Nucleus accumbens (tissue), 56 donors: Measurements from ENCODE around the gene HORMAD1.
"Not testable (repeated sequence)": the region's sequence is repeated elsewhere in the genome, so short reads cannot be mapped to it uniquely, and the experiment has no call there.

Experiments
- DNase-seq, 56 donors: peaks; one replicate each; lab custom pipeline; 2025; lab: John Stamatoyannopoulos, UW

Gene HORMAD1, protein sequence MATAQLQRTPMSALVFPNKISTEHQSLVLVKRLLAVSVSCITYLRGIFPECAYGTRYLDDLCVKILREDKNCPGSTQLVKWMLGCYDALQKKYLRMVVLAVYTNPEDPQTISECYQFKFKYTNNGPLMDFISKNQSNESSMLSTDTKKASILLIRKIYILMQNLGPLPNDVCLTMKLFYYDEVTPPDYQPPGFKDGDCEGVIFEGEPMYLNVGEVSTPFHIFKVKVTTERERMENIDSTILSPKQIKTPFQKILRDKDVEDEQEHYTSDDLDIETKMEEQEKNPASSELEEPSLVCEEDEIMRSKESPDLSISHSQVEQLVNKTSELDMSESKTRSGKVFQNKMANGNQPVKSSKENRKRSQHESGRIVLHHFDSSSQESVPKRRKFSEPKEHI

DNA sequence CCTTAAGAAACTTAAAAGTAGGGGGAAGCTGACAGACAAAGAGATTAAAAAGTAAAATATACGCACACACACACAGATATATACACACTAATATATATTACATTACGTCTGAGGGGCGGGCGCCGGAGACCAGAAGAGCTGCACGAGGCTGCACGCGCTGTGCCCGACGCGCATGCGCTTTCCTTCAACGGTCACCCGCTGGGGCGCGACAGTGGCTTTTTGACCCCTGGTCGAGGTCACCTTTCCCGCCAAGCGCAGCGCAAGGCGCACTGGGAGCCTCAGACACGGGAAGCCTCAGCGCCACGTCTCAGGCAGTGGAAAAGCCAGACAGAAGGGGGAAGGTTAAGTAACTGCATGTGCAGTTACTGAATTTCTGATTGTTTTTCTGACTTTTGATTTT lies at the start of gene HORMAD1:
Gene HORMAD1 (minus strand): TSS at position 193 of the 400 bp plus-strand sequence. CDS start 1,390 bp downstream, outside the sequence.
- DNase-seq: no peak

DNA sequence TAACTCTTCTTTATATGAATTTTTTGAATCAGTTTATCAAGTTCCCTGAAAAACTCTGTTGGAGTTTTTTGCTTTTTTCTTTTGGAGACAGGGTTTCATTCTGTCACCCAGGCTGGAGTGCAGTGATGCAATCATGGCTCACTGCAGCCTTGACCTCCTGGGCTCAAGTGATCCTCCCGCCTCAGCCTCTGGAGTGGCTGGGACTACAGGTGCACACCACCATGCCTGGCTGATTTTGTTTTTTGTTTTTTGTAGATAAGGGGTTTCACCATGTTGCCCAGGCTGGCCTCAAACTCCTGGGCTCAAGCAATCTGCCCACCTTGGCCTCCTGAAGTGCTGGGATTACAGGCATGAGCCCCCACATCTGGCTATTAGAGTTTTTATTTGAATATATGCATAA lies 47.0 kb upstream of the HORMAD1 start:
- DNase-seq: not testable (repeated sequence)

DNA sequence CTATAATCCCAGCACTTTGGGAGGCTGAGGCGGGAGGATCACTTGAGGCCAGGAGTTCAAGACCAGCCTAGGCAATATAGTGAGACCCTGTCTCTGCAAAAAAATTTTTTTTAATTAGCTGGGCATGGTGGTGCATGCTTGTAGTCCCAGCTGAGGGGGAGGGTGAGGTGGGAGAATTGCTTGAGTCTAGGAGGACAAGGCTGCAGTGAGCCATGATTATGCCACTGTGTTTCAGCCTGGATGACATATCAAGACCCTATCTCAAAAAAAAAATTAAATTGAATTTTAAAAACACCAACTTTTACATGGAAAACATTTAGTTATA lies 45.2 kb upstream of the HORMAD1 start:
- not testable (repeated sequence) for DNase-seq

DNA sequence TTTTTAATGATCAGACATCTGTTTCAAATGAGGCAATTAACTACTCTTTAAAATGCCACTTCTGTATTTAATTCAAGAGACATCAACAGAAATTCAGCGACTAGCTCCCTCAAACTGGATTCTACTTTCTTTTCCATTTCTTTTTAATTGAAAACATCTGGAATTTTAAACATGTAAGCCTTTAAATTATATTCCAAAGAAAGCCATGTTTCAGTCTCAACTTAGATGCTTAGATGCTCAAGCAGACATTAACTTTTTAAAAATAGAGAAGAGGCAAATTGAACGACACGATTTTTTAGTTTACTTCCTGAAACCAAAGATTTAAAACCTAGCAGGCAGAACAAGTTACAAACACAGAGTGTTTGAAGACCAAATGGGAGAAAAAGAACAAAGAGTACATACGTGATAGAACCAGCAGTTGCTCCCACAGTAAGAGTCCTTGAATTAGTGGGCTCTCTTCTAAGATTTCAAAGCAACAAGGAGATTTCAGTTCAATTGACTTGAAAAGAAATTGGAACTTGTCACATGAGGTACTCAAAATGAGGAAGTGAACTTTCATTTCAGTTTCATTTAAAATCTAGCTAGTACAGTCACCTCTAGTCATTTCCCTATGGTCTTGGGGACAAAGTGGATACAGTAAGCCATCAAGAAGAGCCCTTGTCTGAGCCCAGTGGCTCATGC lies 44.7 kb upstream of the HORMAD1 start, which contains the start of gene CTSS:
Gene CTSS (minus strand): TSS at position 483 of the 681 bp plus-strand sequence. CDS start 1,015 bp downstream, outside the sequence.
- no peak for DNase-seq

DNA sequence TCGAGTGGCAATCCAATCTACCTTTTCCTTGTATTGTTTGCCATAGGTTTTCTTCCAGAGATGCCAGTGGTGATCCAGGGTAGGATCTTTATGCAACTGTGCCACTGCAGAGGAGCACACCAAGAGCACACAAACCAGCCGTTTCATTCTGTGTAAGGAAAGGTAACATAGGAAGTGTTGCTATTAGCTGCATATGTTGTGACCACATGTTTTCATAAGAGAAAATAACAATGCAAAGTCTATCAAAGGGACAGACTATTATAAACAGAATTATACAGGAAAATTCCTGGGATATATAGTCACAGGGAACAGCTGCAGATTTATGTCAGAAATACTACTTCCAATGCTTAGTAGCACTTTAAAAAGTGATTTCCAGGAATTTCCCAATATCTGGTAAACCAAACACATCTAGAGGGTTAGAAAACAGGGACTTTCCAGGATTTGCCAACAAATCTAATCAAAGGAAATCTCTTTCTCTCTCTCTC lies 44.0 kb upstream of the HORMAD1 start:
- DNase-seq: no peak

DNA sequence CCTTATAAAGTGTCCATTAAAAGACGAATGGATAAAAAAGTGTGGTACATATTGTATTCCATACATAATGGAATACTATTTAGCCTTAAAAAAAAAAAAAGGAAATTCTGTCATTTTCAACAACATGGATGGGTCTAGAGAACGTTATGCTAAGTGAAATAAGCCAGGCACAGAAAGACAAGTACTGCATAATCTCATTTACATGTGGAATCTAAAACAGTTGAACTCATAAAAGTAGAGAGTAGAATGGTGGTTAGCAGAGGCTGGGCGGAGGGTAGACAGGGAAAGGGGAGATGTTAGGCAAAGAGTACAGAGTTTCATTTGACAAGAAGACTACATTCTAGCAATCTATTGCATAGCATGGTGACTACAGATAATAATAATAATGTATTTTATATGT lies 42.3 kb upstream of the HORMAD1 start:
- no peak for DNase-seq

DNA sequence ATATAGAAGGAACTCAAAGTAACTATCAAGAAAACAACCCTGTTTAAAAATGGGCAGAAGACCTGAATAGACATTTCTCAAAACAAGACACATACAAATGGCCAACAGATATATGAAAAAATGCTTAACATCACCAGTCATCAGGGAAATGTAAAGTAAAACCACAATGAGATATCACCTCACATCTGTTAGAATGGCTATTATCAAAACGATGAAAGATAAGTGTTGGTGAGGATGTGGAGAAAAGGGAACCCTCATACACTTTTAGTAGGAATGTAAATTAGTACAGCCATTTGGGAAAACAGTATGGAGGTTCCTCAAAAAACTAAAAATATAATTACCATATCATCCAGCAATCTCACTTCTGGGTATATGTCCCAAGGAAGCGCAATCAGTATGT lies 41.9 kb upstream of the HORMAD1 start:
- no peak for DNase-seq

DNA sequence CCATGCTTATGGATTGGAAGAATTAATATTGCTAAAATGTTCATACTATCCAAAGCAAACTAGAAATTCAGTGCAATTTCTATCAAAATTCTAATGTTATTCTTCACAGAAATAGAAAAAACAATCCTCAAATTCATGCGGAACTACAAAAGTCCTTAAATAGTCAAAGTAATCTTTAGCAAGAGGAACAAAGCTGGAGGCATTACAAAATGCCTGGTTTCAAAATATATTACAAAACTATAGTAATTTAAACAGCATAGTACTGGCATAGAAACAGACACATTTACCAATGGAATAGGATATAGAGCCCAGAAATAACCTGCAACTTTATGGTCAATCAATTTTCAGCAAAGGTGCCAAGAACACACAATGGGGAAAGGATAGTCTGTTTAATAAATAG lies 41.1 kb upstream of the HORMAD1 start:
- no peak for DNase-seq

DNA sequence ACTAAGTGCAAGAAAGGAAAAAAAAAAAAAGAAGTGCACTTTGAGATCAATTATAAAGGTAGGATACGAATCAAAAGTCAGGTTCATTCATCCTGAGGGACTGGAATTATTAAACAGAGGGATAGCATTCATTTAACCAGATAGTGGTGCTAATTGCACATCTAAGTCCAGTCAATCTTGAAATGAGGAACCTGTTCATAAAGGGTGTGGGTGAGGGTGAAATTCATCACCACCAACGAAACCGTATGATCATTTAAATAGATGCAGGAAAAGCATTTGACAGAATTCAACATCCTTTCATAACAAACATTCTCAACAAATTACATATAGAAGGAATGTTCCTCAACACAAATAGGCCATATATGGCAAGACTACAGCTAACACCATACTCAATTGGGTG lies 39.3 kb upstream of the HORMAD1 start:
- no peak for DNase-seq

DNA sequence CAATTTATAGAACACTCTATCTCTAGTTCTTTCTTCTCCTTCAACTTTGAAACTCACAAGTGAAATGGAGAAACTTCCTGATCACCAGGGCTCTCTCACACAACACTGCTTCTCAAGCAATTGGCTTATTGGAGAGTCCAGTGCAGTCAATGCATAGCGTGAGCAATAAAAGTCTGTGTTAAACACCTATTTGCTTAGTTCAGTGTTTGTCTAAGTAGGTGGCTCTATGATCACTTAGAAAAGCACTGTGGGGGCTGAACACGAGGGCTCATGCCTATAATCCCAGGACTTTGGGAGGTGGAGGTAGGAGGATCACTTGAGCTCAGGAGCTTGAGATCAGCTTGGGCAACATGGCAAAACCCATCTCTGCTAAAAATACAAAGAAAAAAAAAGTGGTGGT lies 32.7 kb upstream of the HORMAD1 start:
- DNase-seq: no peak

DNA sequence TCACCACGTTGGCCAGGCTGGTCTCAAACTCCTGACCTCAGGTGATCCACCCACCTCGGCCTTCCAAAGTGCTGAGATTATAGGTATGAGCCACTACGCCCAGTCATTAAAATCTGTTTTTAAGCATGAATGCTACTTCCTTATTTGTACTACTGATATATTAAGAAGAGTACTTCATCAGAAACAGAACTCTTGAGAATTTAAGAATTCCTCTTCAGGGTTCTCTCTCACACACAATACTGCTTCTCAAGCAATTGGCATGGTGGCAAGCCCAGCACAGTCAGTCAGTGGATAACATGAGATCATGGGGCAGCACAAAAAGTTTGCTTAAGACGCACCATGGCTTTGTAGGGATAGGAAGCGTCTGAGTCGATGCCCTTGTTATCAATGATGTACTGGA lies 30.7 kb upstream of the HORMAD1 start:
- DNase-seq: no peak

DNA sequence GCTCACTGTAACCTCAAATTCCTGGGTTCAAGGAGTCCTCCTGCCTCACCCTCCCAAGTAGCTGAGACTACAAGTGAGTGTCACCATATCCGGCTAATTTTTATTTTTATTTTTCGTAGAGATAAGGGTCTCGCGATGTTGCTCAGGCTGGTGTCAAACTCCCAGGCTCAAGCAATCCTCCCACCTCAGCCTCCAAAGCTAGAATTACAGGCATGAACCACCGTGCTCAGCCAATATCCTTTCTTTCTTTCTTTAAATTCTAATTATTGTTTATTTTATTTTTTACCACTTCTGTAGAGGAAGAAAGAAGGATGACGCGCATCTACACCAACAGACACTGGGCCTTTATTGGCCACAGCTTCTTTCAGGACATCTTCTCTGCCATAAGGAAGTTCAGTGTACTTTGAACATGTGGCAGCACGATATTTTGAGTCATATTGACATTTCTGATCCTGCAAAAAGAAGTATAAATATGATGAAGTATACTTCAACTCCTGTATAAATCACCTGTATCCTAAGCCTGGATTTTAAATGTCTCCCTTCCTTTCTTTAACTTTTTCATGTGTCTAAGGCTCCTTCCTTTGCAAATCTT lies 29.1 kb upstream of the HORMAD1 start:
- no peak for DNase-seq

DNA sequence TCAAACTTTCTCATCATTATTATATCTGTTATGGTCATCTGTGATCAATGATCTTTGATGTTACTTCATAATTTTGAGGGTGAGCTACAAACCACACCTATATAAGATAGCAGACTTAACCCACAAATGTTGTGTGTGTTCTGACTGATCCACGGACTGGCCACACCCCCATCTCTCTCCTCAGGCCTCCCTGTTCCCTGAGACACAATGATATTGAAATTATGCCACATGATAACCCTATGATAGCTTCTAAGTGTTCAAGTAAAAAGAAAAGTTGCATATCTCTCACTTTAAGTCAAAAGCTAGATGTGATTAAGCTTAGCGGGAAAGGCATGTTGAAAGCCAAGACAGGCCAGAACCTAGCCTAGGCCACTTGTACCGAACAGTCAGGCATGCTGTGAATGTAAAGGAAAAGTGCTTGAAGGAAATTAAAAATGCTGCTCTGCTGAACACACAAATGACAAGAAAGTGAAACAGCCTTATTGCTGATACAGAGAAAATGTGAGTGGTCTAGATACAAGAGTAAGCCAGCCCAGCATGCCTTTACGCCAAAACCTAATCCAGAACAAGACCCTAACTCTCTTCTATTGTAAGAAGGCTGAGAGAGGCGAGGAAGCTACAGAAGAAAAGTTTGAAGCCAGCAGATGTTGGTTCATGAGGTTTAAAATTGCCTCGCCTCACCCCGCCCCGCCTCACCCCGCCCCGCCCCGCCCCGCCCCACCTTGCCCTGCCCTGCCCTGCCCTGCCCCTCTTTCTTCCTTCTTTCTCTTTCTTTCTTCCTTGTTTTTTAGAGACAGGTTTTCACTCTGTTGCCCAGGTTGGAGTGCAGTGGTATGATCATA lies 28.4 kb upstream of the HORMAD1 start:
- DNase-seq: no peak

DNA sequence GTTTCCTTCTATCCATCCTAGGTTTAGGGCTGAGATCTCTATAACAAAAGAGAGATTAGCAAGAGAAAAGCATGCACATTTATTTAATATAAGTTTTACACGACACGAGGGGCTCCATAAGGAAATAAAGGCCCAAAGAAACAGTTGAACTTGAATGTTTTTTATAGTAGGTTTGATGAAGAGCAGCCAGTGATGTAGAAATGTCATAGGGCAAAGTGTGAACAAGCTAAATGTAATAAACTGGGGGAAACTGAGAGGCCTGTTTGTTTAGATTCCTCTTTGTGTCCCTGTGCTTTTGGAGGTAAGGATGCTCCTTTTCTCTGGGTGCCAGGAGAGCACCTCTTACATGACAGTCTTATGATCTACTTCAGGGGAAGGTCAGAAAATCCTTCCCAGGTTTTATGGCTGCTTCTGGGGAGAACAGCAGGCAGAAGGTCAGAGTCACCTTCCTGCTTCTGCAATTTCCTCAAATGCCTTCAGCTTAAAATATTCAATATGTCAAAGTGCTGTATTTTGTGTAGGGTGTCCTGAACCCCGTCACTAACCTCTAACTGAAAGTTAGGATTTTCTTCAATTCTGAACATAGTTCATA lies 9.5 kb upstream of the HORMAD1 start:
- no peak for DNase-seq

DNA sequence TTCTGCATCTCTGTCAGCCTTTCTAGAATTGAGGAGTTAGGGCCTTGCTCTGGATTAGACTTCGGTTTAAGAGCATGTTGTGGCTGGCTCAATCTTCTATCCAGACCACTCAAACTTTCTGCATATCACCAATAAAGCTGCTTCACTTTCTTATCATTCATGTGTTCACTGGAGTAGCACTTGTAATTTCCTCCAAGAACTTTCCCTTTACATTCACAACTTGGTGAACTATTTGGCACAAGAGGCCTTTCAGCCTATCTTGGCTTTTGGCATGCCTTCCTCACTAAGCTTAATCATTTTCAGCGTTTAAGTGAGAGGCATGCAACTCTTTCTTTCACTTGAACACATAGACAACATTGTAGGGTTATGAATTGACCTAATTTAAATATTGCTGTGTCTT lies 3.6 kb upstream of the HORMAD1 start:
- DNase-seq: no peak

DNA sequence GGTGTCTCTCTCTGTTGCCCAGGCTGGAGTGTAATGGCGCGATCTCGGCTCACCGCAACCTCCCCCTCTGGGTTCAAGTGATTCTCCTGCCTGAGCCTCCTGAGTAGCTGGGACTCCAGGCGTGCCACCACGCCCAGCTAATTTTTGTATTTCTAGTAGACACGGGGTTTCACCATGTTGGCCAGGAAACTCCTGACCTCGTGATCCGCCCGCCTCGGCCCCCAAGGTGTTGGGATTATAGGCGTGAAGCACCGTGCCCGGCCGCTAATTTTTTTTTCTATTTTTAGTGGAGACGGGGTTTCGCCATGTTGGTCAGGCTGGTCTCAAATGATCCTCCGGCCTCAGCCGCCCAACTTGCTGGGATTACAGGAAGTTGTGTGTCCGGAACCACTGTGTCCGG lies 597 bp downstream of the HORMAD1 start:
- DNase-seq: no peak

DNA sequence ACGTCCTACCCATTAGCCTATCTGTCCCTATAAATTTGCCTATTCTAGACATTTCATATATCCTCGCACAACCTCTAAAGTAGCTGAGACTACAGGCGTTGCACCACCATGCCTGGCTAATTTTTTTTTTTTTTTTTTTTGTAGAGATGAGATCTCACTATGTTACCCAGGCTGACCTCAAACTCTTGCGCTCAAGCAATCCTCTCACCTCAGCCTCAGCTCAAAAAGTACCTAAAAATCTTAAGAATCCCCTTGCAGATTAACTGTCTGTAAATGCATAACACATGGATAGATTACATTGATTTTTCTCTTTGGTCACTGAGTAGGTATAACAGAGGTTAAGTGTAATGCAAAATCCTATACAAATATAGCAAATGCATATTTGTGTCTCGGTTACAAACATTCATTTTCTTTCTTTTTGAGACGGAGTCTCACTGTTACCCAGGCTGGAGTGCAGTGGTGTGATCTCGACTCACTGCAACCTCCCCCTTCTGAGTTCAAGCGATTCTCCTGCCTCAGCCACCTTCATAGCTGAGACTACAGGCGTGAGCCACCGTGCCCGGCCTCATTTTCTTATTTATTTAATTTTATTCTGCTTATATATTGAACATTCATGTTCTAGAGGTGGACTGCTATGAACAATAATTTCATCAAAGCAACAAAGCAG lies 2.3 kb downstream of the HORMAD1 start:
- DNase-seq: no peak

DNA sequence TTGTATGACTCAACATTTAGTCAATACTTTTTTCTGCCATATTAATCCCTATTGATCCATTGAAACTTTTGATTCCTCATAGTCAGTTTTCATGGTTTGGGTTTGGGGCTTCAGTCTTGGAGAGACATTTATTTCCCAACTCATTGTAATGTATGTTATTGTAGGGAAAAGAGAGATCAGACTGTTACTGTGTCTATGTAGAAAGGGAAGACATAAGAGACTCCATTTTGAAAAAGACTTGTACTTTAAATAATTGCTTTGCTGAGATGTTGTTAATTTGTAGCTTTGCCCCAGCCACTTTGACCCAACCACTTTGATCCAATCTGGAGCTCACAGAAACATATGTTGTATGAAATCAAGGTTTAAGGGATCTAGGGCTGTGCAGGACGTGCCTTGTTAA lies 11.7 kb downstream of the HORMAD1 start:
- not testable (repeated sequence) for DNase-seq

DNA sequence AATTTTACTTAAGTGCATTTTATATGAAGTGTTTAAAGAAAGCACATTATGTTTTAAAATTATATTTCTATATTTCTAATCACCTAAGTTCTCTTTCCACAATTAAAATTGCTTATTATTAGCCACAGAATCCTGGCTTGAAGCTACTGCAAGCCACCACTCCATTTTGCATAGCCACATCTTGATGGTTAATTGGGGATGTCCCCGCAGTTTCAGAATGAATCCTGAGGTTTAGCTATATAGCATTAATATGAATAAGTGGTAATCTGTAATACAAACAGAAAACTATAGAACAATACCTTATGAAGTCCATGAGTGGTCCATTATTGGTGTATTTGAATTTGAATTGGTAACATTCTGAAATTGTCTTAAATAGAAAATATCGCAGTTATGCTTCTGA lies 12.1 kb downstream of the HORMAD1 start:
- no peak for DNase-seq

DNA sequence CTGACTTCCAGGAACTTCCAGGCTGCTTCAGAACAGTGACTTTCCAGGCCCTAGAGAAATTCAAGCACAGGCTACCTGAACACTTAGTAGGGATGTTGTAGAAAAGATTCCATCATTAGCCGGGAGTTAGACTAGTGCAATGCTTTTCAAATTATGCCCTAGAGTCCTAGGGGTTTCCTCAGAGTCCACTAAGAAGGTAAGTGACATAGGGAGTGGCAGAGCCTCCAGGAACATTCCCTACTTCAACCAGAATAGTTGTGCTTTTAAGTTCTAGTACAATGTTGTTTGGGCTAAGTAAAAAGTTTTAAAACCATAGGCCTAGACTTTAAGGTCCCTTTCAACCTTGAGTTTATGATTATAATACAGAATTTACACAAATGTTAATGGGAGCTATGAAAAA lies 14.6 kb downstream of the HORMAD1 start:
- DNase-seq: no peak
